ENCODE results near the gene KCNK3.

GRCh38 chr2:26776195-26776800 is 83.8 kb downstream of the KCNK3 start:
- no peak for TF ChIP-seq POLR2A (IDR thresholded peaks at IDR 0.05)
- TF ChIP-seq, protein P1, sequence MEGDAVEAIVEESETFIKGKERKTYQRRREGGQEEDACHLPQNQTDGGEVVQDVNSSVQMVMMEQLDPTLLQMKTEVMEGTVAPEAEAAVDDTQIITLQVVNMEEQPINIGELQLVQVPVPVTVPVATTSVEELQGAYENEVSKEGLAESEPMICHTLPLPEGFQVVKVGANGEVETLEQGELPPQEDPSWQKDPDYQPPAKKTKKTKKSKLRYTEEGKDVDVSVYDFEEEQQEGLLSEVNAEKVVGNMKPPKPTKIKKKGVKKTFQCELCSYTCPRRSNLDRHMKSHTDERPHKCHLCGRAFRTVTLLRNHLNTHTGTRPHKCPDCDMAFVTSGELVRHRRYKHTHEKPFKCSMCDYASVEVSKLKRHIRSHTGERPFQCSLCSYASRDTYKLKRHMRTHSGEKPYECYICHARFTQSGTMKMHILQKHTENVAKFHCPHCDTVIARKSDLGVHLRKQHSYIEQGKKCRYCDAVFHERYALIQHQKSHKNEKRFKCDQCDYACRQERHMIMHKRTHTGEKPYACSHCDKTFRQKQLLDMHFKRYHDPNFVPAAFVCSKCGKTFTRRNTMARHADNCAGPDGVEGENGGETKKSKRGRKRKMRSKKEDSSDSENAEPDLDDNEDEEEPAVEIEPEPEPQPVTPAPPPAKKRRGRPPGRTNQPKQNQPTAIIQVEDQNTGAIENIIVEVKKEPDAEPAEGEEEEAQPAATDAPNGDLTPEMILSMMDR (IDR thresholded peaks at IDR 0.05) = no peak

Data from ovary (tissue), 3 donors.